DOHH2 (cell line): ENCODE data around the gene ESRRG.

Experiments used
- EZH2phosphoT487 ChIP-seq: fragments of 200-600 bp; sonication (generic); IDR thresholded peaks from 2 replicates; pipeline ENCODE4 v1.6.1; 2017; ENCODE audit warnings: borderline replicate concordance, mild to moderate bottlenecking, antibody characterized with exemption, low read length, moderate library complexity, mixed read lengths
- TF ChIP-seq, protein P1 (sequence below): fragments of 200-600 bp; sonication (generic); IDR thresholded peaks from one replicate; pipeline ENCODE4 v1.5.1; 2014; ENCODE audit warnings: antibody characterized with exemption, mild to moderate bottlenecking, low read depth, low read length; ENCODE audit not compliant: poor library complexity, severe bottlenecking

DNA sequence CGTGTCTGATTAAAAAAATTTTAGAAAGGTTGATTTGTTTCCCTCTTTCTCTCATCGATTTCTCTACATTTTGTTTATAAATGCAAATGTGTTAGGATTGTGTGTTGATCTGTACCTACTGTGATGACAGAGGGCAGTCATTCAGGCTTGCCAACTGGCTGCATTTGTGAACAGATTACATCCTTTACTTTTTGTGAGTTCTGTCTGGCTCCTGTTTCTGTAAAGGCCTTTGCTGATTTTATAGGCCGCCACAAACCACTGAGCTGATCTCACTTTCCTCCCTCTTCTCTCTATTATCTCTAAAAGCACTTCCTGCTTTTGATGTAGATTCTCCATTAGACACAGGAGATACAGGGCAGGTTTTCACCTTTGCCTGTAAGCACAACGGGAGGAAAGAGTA is 106.8 kb downstream of the ESRRG start:
- TF ChIP-seq, protein P1, sequence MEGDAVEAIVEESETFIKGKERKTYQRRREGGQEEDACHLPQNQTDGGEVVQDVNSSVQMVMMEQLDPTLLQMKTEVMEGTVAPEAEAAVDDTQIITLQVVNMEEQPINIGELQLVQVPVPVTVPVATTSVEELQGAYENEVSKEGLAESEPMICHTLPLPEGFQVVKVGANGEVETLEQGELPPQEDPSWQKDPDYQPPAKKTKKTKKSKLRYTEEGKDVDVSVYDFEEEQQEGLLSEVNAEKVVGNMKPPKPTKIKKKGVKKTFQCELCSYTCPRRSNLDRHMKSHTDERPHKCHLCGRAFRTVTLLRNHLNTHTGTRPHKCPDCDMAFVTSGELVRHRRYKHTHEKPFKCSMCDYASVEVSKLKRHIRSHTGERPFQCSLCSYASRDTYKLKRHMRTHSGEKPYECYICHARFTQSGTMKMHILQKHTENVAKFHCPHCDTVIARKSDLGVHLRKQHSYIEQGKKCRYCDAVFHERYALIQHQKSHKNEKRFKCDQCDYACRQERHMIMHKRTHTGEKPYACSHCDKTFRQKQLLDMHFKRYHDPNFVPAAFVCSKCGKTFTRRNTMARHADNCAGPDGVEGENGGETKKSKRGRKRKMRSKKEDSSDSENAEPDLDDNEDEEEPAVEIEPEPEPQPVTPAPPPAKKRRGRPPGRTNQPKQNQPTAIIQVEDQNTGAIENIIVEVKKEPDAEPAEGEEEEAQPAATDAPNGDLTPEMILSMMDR: no peak
- no peak for TF ChIP-seq EZH2phosphoT487
